Measurements from ENCODE around the gene MAGIX. TPM values are rescaled to one million over a fixed set of nuclear protein-coding genes. Genes with fewer than 3 reads are reported as not detected.

Gene MAGIX
- total and polyA plus RNA-seq, 2 donors (not counting 1 experiment from before 2014, with no cell fraction given) = 0.40 to 1.7 TPM

- Histone ChIP-seq H3K27me3 (ENCODE audit: control insufficient read depth, insufficient read depth, low read length) (no peaks in the 10 kb centered on the region), H3K9me3 (ENCODE audit: control insufficient read depth, insufficient read depth, low read depth, low read length) (no peaks in the 10 kb centered on the region), H3K4me1 (ENCODE audit: control insufficient read depth, extremely low read depth, insufficient read depth, low read length) (no peaks in the 10 kb centered on the region), H3K4me2 (ENCODE audit: extremely low read depth, insufficient read depth, low read length) (no peak overlapping the region), H3K27ac (ENCODE audit: insufficient read depth, low read length) (no peak overlapping the region), H3K9ac (ENCODE audit: insufficient read depth, low read length) (no peak overlapping the region), H3K79me2 (ENCODE audit: control insufficient read depth, insufficient read depth, low read length) (no peaks in the 10 kb centered on the region), H2AFZ (ENCODE audit: low read length) (no peak overlapping the region), H3K4me3 (replicated peaks in 1 of 4; ENCODE audit: control extremely low read depth in 1 of 4, insufficient read depth in 1 of 4, low read depth in 3 of 4, low read length in 4 of 4) (no peak overlapping the region), H3K36me3 (ENCODE audit: control insufficient read depth, insufficient read depth, low read length) (no peaks in the 10 kb centered on the region), H4K20me1 (ENCODE audit: control insufficient read depth, extremely low read depth, insufficient read depth, low read length) (no peaks in the 10 kb centered on the region)
- DNase-seq (ENCODE audit: low read depth in 2 of 2) = no peak
- TF ChIP-seq EZH2 (IDR thresholded peaks at IDR 0.05; ENCODE audit: low read length, missing control alignments) = no peak
- TF ChIP-seq, protein P1, sequence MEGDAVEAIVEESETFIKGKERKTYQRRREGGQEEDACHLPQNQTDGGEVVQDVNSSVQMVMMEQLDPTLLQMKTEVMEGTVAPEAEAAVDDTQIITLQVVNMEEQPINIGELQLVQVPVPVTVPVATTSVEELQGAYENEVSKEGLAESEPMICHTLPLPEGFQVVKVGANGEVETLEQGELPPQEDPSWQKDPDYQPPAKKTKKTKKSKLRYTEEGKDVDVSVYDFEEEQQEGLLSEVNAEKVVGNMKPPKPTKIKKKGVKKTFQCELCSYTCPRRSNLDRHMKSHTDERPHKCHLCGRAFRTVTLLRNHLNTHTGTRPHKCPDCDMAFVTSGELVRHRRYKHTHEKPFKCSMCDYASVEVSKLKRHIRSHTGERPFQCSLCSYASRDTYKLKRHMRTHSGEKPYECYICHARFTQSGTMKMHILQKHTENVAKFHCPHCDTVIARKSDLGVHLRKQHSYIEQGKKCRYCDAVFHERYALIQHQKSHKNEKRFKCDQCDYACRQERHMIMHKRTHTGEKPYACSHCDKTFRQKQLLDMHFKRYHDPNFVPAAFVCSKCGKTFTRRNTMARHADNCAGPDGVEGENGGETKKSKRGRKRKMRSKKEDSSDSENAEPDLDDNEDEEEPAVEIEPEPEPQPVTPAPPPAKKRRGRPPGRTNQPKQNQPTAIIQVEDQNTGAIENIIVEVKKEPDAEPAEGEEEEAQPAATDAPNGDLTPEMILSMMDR (conservative IDR thresholded peaks at IDR 0.05 in 1 of 2, IDR thresholded peaks at IDR 0.05 in 1 of 2; ENCODE audit: low read depth in 1 of 2, low read length in 2 of 2) = no peak
These were observed 9.1 kb upstream of the MAGIX start for GRCh38 chrX:49153467-49153866.

- H3K9ac ChIP-seq (ENCODE audit: insufficient read depth, low read length) = peak overlapping the region; percentile 58
- TF ChIP-seq, protein P1 (conservative IDR thresholded peaks at IDR 0.05 in 1 of 2, IDR thresholded peaks at IDR 0.05 in 1 of 2; ENCODE audit: low read depth in 1 of 2, low read length in 2 of 2) = no peak
- TF ChIP-seq EZH2 (IDR thresholded peaks at IDR 0.05; ENCODE audit: low read length, missing control alignments) = no peak
- DNase-seq (ENCODE audit: low read depth in 2 of 2) = peak; percentile 72 to 82
- H3K27me3 ChIP-seq (ENCODE audit: control insufficient read depth, insufficient read depth, low read length) = no peaks in the 10 kb centered on the region
- peak overlapping the region; percentile 51 for H2AFZ ChIP-seq (ENCODE audit: low read length)
- peak overlapping the region; percentile 78 for H3K4me2 ChIP-seq (ENCODE audit: extremely low read depth, insufficient read depth, low read length)
- H3K9me3 ChIP-seq (ENCODE audit: control insufficient read depth, insufficient read depth, low read depth, low read length) = no peaks in the 10 kb centered on the region
- H3K36me3 ChIP-seq (ENCODE audit: control insufficient read depth, insufficient read depth, low read length) = no peaks in the 10 kb centered on the region
- no peaks in the 10 kb centered on the region for H4K20me1 ChIP-seq (ENCODE audit: control insufficient read depth, extremely low read depth, insufficient read depth, low read length)
- peak overlapping the region; percentile 85 for H3K27ac ChIP-seq (ENCODE audit: insufficient read depth, low read length)
- no peaks in the 10 kb centered on the region for H3K79me2 ChIP-seq (ENCODE audit: control insufficient read depth, insufficient read depth, low read length)
- H3K4me3 ChIP-seq (replicated peaks in 1 of 4; ENCODE audit: control extremely low read depth in 1 of 4, insufficient read depth in 1 of 4, low read depth in 3 of 4, low read length in 4 of 4) = peak overlapping the region; percentile 1 to 63 (median 40)
- no peaks in the 10 kb centered on the region for H3K4me1 ChIP-seq (ENCODE audit: control insufficient read depth, extremely low read depth, insufficient read depth, low read length)
These were observed 7.2 kb upstream of the MAGIX start for GRCh38 chrX:49155243-49155899.

DNA sequence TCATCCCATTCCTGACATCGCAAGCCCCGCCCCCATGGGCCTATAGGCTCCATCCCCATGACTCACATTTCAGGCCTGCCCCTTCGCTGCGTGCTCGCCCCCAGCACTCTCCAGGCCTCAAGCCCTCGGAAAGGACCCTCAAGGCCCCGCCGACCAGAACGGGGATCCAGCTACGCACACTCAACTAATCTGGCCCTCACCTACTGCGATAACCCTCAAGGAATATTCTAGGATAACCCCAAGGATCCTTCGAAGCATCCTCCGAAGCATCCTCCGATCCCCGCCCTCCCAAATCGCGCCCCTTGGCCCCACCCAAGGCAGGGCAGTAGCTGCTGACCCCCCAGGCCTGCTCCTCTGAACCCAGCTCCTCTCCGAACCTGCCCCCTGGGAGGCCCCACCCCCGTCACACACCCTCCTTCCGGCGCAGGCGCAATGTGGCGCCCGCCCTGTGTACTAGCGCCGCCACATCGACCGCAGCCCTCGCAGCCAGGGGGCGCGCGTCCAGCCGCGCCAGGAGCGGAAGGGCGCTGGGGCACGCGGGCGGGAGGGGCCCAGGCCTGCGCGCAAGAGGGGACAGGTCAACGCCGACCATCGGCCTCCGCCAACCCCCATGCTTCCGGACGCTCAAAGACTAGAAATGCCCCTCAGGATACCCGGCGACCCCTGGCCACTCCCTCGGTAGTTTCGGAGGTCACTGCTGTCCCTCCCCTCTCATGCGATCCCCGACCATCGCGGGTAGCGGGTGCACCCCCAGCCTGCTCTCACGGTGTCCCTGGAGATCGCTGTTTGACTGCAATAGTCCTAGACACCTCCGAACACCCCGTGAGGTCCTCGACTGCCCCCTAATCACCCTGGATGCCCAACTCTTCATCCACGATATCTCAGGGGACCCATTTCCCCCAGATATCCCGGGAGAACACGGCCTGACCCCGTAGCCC lies 6.4 kb upstream of the MAGIX start:
- H4K20me1 ChIP-seq (ENCODE audit: control insufficient read depth, extremely low read depth, insufficient read depth, low read length) = no peaks in the 10 kb centered on the region
- peak overlapping the region; percentile 9 to 63 (median 34) for H3K4me3 ChIP-seq (replicated peaks in 1 of 4; ENCODE audit: control extremely low read depth in 1 of 4, insufficient read depth in 1 of 4, low read depth in 3 of 4, low read length in 4 of 4)
- DNase-seq (ENCODE audit: low read depth in 2 of 2) = peak; percentile 88 to 91
- peak overlapping the region; percentile 85 for H3K27ac ChIP-seq (ENCODE audit: insufficient read depth, low read length)
- no peaks in the 10 kb centered on the region for H3K9me3 ChIP-seq (ENCODE audit: control insufficient read depth, insufficient read depth, low read depth, low read length)
- H3K4me1 ChIP-seq (ENCODE audit: control insufficient read depth, extremely low read depth, insufficient read depth, low read length) = no peaks in the 10 kb centered on the region
- H2AFZ ChIP-seq (ENCODE audit: low read length) = peak overlapping the region; percentile 33
- no peaks in the 10 kb centered on the region for H3K27me3 ChIP-seq (ENCODE audit: control insufficient read depth, insufficient read depth, low read length)
- peak overlapping the region; percentile 34 for H3K4me2 ChIP-seq (ENCODE audit: extremely low read depth, insufficient read depth, low read length)
- peak overlapping the region; percentile 58 for H3K9ac ChIP-seq (ENCODE audit: insufficient read depth, low read length)
- no peak for TF ChIP-seq EZH2 (IDR thresholded peaks at IDR 0.05; ENCODE audit: low read length, missing control alignments)
- TF ChIP-seq, protein P1 (conservative IDR thresholded peaks at IDR 0.05 in 1 of 2, IDR thresholded peaks at IDR 0.05 in 1 of 2; ENCODE audit: low read depth in 1 of 2, low read length in 2 of 2) = peak; percentile 38 to 39
- H3K79me2 ChIP-seq (ENCODE audit: control insufficient read depth, insufficient read depth, low read length) = no peaks in the 10 kb centered on the region
- no peaks in the 10 kb centered on the region for H3K36me3 ChIP-seq (ENCODE audit: control insufficient read depth, insufficient read depth, low read length)
